ENCODE data around the gene BOLA3.

GRCh38 chr2:74194799-74195198, 47.1 kb upstream of the BOLA3 start:
- TF ChIP-seq CTCF (IDR thresholded peaks at IDR 0.05) (no peak), POLR2A (IDR thresholded peaks at IDR 0.05) (no peak)
